ENCODE measurements around the gene ZNF474.

The ZNF474 gene

DNA sequence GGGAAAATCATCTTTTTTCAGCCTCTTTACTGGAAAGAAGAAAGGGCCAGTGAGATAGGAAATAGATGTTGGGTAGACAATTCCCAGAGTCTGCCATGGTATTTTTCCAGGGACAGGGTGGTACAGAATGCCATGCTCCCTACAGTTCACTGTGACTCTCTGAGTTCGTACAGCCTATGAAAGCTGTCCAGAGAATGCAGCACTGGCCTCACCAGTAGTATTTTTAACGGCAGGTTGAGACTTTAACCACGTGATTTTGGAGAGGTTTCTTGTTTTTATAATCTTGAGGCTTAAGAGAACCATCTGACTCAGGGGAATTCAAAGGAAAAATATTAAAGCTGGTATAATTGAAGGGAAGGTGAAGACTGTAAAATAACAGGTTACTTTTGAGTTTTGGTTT, 10.1 kb upstream of the ZNF474 start:
- no peak for DNase-seq

DNA sequence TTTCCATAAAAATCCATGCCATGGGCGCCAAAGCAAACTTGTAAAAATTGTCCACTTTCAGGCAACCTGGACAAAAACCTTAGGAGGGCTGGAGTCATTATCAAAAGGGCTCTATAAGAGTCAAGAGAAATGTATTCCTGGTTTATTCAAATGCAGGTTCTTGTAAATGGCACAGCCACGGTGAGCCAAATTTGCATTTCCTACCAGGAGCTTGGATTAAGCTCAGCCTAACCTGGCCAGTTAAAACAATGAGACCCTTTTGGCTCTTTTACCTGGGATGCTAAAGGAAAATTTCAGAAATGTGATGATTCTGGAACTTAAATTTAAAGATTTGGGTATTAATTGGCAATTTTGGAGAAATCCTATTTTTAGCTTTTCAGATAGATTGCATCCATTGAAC, 8.9 kb upstream of the ZNF474 start:
- no peak for DNase-seq

DNA sequence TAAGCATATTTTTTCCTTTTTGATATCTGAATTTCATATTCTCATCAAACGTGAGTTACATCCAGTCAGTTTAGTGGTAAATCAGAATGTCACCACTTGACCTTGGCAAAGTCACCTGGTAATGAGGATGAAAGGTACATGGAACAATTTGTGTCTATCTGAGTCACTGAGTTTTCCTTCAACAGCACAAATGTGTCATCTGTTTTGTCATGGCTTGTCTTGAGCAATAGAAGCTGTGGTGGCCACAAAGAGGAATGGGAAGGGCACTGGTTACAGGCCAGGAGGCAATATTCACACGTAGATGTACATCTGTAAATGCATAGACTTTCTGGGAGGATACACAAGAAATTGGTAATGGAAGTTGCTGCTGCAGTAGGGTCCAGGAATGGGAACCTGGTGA, 8.4 kb upstream of the ZNF474 start:
- DNase-seq, result no peak

DNA sequence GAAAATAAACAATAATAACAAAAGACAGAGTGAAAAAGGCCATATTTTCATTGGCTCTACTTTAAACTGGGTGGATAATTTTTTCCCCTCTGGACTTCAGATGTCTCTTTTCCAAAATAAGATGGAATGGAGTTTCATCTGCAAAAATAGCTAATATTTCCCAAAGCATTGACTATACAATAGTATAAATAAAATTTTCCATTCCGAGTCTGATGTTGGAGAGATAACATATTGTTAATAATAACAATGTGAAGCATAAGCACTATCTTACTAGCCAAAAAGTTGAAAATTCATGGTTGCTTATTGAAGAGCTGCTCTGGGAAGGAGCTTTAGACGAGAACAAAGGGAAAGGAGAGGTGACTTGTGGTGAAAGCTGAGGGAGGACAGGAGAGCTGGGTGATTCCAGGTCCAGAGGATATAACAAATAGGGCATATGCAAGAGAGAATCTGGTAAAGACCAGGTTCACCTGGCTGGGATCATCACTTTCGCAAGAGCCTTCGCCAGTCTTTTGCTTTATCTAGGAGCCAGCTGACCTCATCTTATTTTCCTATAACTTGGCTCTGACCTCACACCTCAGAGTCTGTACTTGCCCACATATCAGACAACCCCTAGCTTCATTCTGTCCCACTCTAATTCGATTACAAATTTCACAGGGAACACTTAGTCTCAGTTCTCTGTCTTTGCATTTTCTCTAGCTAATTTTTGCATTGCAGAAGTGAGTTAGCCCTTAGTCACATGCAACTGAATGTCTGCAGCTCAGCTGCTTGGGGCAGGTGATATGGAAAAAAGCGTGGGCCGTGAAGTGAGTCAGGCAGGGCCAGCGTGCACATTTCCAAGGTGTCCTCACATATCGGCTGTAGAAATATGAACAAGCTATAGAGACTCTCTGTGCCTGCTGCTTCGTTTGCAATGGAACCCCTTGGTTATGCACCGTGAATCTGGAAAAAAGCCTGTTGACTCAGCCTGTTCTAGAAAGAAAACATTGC, 7.6 kb upstream of the ZNF474 start:
- no peak for DNase-seq

DNA sequence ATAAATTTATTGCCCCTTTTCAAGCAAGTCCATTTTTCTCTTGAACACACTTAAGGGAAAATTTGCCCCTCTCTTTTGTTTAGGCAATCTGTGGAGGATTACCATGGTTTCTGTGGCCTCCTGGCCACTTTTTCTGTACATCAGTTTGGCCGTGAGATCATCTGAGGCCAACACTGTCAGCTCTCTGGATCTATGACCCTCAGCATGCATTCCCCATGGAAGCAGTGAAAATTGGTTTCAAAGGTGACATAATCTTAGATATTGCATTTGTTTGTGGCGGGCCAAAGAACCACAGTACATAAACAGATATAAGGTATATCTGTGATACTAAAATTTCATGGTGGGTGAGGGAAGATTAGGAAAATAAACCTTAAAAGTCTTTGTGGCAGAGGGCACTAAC, 4.6 kb upstream of the ZNF474 start:
- no peak for DNase-seq

DNA sequence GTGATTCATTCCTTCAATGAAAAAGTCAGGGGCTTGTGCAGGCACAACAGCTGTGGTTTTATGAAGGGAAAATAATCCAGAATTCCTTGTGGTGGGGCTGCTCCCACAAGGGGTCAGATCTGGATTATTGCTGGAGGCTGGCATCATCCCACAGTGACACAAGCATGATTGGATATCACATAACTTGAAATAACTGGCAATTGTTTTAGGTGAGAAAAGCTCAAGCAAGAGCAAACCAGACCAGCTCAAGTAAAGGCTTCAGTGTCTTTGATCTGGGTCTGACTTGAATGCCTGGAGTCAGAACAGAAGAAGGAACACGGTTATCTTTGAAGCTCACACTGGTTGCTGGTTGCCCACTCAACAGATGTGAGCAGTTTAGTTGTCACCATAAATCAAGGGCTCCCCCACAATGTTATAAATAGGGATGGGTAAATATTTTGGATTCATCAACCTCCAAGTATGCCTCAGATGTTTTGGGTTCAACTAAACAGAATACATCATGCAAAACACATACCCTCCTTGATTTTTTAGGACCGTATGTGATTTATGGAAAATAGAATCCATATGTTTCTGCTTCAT, 3.1 kb upstream of the ZNF474 start:
- no peak for DNase-seq

DNA sequence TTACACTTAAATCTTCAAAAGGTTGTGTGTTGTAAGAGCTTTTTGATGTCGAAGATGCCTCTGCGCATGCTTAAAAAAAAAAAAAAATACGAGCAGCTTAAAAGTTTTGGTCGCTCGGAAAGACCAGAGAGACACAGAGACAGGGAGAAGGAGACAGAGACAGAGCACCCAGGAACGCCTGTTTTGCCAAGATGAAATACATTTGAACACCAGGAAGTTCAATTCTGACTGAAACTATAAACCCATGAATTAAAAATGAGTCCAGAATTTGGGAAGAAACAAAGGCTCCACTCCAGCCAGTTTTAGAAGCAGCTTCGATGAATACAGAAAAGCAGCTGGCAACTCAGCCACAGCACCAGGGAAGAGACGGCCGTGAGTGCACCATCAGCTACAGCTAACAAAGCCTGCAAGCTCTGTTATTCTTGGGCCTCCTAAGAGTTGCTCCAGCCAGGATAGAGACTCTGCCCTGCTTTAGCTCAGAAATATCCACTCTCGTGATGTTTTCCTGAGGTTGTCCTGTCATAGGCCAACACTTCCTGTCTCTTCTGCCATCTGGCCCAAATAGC, 2.5 kb upstream of the ZNF474 start:
- DNase-seq, result no peak

DNA sequence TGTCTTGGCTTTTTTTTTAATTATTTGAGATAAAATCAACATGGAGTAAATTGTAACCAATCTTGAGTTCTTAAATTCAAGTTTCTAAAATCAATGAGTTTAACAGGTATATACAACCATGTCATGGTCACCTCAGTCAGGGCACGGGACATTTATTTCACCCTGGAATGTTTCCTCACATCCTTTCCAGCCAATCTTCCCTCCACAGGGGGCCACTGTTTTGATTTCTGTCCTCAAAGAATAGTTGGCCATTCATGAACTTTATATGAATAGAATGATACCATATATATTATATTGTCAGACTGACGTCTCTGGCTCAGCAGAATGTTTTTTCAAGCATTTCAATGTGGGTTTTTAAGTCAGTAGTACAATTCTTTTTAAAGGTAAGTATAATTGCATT, 806 bp downstream of the ZNF474 start:
- DNase-seq, result no peak

DNA sequence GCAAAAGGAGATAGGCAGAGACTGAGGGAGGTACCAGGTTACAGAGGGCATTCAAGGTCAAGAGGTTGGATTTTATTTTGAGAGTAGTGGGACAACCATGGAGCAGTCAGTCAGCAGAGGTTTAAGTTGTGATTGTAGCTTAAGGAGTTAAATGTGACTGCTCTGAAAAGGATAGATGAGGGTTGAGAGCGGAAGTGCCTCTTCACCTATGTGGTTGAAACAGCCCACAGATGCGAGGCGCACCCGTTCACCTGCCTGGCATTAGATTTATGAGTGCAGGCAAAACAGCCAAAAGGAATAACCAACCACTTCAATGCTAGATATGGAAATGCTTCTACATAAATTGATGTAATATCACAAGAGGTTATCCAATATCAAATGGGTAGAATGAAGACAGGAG, 8.4 kb downstream of the ZNF474 start:
- peak; percentile 41 for DNase-seq

DNA sequence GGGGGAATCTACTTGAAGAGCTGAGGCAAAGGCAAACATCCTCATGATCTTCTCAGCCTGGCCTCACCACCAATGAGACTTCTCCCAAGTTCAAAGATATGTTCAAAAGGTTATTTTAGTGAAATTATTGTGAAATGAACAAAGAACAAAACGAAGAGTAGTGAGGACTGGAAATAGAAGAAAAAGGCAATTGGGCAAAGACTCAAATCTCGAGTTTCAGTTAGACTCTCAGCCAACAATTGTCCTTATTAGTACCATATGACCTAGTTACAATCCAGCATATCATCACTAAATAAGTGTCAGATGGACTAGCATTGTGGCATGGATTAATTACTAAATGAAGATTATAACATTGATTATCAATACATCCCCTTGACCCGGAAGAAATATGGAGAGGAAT, 9.0 kb downstream of the ZNF474 start:
- DNase-seq, result no peak

DNA sequence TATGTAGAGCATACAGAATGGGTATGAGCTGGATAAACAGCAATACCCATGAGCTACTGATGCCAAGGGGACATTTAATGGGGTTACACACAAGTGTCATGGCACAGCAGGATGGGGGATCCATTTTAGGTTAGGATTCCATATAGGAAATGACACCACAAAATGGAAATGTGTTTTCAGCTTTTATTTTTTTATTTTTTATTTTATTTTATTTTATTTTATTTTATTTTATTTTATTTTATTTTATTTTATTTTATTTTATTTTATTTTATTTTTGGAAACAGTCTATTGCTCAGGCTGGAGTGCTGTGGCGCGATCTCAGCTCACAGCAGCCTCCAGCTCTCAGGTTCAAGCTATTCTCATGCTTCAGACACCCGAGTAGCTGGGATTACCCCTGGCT, 11.6 kb downstream of the ZNF474 start:
- no peak for DNase-seq

DNA sequence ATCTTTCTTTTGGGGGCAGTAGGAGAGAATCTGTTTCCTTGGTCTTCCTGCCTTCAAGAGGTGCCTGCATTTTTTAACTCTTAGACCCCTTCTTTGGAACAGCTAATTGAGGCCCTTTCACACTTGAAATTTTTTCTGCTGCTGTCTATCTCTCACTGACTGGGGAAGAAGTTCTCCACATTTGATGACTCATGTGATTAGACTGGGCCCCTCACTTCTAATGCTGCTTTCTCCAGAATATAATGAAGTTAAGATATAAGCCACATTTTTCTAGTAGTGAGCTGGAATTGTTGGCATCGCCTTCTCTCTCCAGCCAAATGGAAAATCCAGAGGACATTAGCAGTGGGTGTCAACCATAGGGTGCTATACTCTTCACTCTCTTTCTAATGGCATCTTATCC, 12.4 kb downstream of the ZNF474 start:
- DNase-seq, result no peak

DNA sequence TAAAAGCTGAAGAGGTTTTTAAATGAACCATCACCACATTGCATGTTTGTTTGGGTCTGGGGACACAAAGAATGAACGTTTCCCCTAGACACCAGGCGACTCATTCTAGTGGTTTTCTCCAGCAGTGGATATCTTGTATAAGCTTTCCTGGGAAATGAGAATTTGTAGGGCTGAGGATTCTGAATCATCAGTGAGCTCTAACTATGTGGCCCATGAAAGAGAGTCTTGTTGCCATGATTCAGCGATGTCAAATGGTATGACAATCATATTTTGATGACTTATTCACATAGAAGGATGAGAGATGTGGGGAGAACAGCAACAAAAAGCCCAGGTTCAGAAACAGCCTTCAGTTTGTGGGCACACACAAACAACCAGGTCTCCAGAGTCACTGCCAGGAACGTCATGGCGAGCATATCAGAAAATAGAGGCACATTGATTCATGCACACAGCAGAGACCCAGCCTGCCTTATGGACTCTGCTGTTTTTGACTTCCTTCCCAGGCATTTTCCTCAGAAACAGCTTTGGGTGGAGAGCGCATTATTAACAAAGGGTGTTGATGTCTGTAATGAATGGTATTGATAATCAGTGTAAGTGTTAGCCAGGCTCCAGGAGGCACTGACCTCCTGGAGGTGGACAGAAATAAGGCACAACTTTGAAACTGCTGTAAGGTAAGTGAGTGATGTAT, 13.3 kb downstream of the ZNF474 start:
- no peak for DNase-seq

DNA sequence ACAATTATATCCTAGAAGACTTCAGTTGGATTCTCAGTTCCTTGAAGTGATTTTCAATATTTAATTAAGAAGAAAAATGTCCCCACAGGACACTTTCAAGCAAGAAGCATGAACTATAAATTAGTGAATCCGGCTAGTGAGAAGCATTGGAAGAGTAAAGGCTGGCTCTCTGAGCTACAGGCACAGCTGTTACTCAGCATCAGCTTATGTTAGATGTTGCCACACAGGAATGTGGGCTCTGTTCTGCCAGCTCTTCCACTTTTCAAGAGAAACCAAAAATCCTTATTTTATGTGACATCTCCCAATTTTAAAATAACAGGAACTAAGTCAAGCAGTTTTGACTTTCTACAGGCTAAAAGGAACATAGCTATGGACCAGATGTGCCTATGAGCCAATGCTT, 14.9 kb downstream of the ZNF474 start:
- no peak for DNase-seq

DNA sequence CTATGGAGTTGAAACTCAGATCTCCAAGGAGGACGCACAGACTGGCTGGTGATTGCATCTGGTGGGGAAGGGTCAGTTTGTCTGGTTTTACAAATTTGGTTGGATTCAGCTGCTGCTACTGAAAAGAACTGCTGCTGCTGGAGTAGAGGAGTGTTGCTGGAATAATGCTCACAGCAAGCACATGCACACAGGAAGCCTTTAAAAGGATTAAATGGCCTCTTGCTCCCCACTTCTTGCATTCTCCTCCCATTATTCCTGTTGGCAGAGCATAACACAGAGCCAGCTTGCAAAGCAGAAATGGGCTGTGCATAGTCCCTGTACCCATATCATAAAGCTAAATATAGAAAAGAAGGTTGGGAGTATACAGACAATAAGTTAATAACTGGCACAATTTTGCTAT, 16.6 kb downstream of the ZNF474 start:
- no peak for DNase-seq

DNA sequence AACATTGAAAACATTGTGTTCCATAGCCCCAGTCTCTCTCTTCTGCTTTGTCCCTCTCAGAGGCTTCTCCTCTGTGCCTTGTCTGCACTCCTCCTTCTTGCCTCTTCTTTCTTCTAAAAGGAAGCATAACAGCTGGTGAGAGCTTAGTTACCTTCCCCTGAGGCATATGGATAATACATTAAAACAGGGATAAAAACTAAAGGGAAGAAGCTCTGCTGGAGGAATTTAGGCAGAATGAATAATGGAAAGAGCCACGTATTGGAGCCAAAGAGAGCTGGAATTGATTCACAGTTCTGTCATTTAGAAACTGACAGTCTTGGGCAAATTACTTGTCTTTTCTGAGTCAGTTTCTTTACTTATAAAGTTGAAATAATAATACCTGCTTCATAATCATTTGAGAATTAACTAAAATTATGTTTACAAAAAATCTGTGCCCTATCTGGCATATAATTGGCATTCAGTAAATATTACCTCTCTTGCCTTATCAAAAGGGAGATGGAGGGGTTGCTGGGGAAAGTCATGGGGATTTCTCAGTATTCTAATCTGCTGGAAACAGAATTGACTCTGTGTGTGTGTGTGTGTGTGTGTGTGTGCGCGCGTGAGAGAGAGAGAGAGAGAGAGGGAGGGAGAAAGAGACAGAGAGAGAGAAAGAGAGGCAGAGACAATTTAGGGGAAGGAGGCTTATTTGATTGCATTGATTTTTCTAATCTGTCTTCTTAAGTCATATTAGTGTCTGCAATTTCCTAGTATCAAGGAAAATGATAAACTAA, 20.2 kb downstream of the ZNF474 start:
- DNase-seq, result no peak

DNA sequence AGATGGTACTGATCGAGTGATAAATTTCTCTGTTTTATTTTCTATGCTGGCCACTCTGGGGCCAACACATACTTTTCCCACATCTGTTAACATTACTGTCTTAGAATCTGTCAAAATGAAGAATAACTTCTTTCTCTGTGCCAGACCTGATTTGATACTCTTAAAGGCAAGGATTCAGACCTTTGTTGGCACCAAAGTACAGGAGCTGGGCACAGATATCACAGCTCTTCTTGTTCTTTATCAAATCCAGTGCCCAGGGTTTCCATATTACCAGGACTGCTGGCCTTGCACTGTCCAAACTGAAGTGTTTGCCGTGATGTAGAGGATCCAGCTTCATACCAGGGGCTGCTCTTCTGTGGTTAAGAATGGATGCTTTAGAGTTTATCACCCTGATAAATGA, 20.9 kb downstream of the ZNF474 start:
- DNase-seq, result no peak

DNA sequence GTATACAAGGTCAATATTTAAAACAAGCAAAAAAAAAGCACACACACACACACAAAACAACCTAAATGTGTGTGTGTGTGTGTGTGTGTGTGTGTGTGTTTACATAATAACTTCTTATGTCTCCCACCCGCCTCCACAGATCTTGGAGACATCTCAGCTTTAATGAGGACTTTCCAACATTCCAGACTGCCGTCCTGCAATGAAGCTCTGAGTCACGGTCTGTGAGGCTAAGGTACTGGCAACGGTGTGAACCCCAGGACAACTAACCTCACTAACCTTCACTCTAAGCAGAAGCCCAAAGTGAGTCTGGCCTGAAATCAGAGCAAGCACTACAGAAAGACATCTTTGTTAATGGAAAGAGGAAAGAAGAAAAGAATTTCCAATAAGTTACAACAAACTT, 22.3 kb downstream of the ZNF474 start:
- no peak for DNase-seq

DNA sequence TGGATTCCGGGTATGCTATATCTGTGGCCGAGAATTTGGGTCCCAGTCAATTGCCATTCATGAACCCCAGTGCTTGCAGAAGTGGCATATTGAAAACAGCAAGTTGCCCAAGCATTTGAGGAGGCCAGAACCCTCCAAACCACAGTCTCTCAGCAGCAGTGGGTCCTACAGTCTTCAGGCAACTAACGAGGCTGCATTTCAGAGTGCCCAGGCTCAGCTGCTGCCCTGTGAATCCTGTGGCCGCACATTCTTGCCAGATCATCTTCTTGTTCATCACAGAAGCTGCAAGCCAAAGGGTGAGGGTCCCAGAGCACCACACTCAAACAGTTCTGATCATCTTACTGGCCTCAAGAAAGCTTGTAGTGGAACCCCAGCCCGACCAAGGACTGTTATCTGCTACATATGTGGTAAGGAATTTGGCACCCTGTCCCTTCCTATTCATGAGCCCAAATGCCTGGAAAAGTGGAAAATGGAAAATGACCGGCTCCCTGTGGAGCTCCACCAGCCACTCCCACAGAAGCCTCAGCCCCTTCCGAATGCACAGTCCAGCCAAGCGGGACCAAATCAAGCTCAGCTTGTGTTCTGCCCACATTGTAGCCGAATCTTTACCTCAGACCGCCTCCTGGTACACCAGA, 23.0 kb downstream of the ZNF474 start:
- DNase-seq, result no peak

DNA sequence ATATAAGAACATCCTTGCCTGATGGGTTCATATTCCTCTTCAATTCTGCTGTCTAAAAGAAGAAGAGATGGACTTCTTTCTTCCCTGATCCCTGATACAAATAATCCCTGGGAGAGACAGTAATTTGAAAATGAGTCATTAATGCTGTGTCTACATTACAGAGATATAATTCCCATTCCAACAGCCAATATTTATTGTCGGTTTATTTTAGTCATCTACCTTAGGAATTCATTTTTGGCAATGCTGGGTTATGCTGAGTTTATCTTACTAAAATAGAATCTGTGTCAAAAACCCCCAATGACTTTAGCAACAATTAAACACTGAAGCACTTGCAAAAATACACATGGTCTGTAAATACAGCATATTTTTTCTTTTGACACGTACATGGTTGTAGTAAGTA, 23.9 kb downstream of the ZNF474 start:
- no peak for DNase-seq

DNA sequence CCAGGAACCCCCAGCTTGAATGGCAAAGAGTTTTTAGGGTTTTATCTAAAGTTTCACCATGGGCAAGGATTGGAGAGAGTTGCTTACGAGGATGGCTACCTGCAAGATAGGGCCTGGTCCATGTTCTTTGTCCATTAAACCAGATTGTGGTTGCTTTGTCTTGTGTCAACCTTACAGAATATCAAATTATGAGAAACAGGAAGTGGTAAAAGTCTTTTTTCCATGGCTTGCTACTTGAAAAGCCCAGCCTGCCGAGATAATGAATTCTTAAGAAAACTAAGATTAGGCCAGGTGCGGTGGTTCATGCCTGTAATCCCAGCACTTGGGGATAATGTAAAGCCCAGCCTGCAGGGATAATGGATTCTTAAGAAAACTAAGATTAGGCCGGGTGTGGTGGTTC, 24.4 kb downstream of the ZNF474 start:
- DNase-seq, result no peak

DNA sequence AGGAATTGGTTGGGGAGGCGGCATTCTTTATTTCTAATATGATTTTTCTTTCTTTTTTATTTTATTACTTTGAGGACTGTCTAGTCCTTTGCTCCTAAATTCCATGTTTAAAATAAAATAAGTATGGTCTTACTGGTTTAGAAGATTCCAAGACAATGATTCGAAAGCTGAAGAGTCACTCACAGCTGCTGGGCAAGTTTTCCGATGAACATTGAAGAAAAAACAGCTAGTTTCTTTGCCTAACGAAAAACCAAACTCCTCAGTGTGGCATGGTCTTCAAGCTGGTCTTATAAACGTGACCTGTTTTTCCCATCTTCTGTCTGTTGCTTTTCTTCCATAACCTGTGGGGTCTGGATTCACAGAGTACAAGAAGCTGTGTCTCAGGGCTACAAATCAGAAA, 25.1 kb downstream of the ZNF474 start:
- DNase-seq, result no peak

Data from NCI-H187 treated with DMSO at 0.1 percent for 48 hours (cell line).